ENCODE data around the gene OR10K1. TPM values are rescaled to one million over a fixed set of nuclear protein-coding genes. Genes with fewer than 3 reads are reported as not detected.

Gene OR10K1
- polyA plus RNA-seq, 1 donor from 2014 or later = not detected

GRCh38 chr1:158494796-158495195 is 33.2 kb downstream of the OR10K1 start:
- no peak overlapping the region for H3K4me3 ChIP-seq (ENCODE audit: low read length)
- H2AFZ ChIP-seq (ENCODE audit: low read depth, low read length) = no peak overlapping the region
- H3K27me3 ChIP-seq (ENCODE audit: insufficient read depth, low read depth, low read length) = no peaks in the 10 kb centered on the region
- H3K4me2 ChIP-seq (ENCODE audit: low read length) = no peak overlapping the region
- H3K79me2 ChIP-seq (replicated peaks; ENCODE audit: insufficient read depth, low read length) = no peaks in the 10 kb centered on the region
- H4K20me1 ChIP-seq (ENCODE audit: insufficient read depth) = no peaks in the 10 kb centered on the region
- H3F3A ChIP-seq (ENCODE audit: insufficient read depth, low read length, poor library complexity, severe bottlenecking) = no peaks in the 10 kb centered on the region
- H3K9me3 ChIP-seq (ENCODE audit: low read length) = no peaks in the 10 kb centered on the region
- no peaks in the 10 kb centered on the region for H3K36me3 ChIP-seq (ENCODE audit: insufficient read depth, low read length)
- no peaks in the 10 kb centered on the region for H3K9me2 ChIP-seq (ENCODE audit: insufficient read depth, low read length)
- no peak for TF ChIP-seq MXI1 (conservative IDR thresholded peaks at IDR 0.05; ENCODE audit: poor library complexity, severe bottlenecking)
- H3K9ac ChIP-seq (ENCODE audit: low read length) = no peak overlapping the region
- no peak overlapping the region for H3K27ac ChIP-seq (ENCODE audit: low read length)

DNA sequence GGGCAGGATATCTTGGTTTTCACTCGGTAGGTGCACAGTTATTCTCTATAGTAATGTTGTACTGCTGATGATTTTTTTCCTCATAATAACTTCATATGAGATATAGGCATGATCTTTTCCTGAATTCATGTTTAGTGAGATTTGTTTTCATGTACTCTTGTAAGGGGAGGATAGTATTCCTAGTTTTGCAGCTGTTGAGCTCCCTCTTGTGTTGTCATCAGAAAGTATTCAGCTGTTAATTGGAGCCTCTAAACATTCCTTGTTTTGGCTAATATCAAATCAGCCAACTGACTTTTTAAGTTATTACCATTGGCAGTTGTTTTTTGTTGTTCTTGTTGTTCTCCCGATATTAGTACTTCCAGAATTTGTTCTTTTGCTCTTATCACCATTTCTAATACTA is 34.7 kb downstream of the OR10K1 start:
- Histone ChIP-seq H3F3A (ENCODE audit: insufficient read depth, low read length, poor library complexity, severe bottlenecking) (no peaks in the 10 kb centered on the region), H2AFZ (ENCODE audit: low read depth, low read length) (no peak overlapping the region), H3K4me3 (ENCODE audit: low read length) (no peak overlapping the region), H3K4me2 (ENCODE audit: low read length) (no peak overlapping the region), H4K20me1 (ENCODE audit: insufficient read depth) (no peaks in the 10 kb centered on the region), H3K36me3 (ENCODE audit: insufficient read depth, low read length) (no peaks in the 10 kb centered on the region), H3K27ac (ENCODE audit: low read length) (no peak overlapping the region), H3K27me3 (ENCODE audit: insufficient read depth, low read depth, low read length) (no peaks in the 10 kb centered on the region), H3K9me2 (ENCODE audit: insufficient read depth, low read length) (no peaks in the 10 kb centered on the region), H3K9me3 (ENCODE audit: low read length) (no peaks in the 10 kb centered on the region), H3K79me2 (replicated peaks; ENCODE audit: insufficient read depth, low read length) (no peaks in the 10 kb centered on the region), H3K9ac (ENCODE audit: low read length) (no peak overlapping the region)
- TF ChIP-seq, protein P1, sequence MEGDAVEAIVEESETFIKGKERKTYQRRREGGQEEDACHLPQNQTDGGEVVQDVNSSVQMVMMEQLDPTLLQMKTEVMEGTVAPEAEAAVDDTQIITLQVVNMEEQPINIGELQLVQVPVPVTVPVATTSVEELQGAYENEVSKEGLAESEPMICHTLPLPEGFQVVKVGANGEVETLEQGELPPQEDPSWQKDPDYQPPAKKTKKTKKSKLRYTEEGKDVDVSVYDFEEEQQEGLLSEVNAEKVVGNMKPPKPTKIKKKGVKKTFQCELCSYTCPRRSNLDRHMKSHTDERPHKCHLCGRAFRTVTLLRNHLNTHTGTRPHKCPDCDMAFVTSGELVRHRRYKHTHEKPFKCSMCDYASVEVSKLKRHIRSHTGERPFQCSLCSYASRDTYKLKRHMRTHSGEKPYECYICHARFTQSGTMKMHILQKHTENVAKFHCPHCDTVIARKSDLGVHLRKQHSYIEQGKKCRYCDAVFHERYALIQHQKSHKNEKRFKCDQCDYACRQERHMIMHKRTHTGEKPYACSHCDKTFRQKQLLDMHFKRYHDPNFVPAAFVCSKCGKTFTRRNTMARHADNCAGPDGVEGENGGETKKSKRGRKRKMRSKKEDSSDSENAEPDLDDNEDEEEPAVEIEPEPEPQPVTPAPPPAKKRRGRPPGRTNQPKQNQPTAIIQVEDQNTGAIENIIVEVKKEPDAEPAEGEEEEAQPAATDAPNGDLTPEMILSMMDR (IDR thresholded peaks at IDR 0.05; ENCODE audit: poor library complexity, severe bottlenecking) = no peak
- TF ChIP-seq EZH2 (IDR thresholded peaks at IDR 0.05; ENCODE audit: borderline replicate concordance, insufficient read depth, low read length, poor library complexity, severe bottlenecking) (no peak), EP300 (conservative IDR thresholded peaks at IDR 0.05; ENCODE audit: poor library complexity, severe bottlenecking) (no peak), REST (IDR thresholded peaks at IDR 0.05; ENCODE audit: borderline replicate concordance) (no peak), MXI1 (conservative IDR thresholded peaks at IDR 0.05; ENCODE audit: poor library complexity, severe bottlenecking) (no peak), RAD21 (conservative IDR thresholded peaks at IDR 0.05) (no peak), SMC3 (conservative IDR thresholded peaks at IDR 0.05; ENCODE audit: poor library complexity) (no peak), TAF1 (IDR thresholded peaks at IDR 0.05; ENCODE audit: low read depth) (no peak), POLR2AphosphoS5 (IDR thresholded peaks at IDR 0.05) (no peak)

Measured in neural cell (in vitro differentiated cells).